Measurements from ENCODE around the gene PIEZO2.

PIEZO2 gene

GRCh38 chr18:11162889-11163288, 13.5 kb upstream of the PIEZO2 start:
- POLR2A ChIA-PET = no interaction called here
- CTCF ChIA-PET = interaction anchor here (0.9 to 2.4 kb wide), 4 partner anchors 9 to 356 kb away, joined by 3 to 9 read pairs (median 4); no protein-coding TSS in a partner anchor

GRCh38 chr18:11162462-11162861, 13.1 kb upstream of the PIEZO2 start:
- POLR2A ChIA-PET = no interaction called here
- Histone ChIP-seq H3K4me1 (ENCODE audit: control insufficient read depth, insufficient read depth, low read length) (no peaks in the 10 kb centered on the region), H3K27ac (ENCODE audit: extremely low read depth, low read depth, low read length) (no peak overlapping the region), H3K4me3 (ENCODE audit: low read depth, low read length) (no peak overlapping the region), H3K36me3 (ENCODE audit: control insufficient read depth in 2 of 2, insufficient read depth in 1 of 2, low read length in 2 of 2) (no peaks in the 10 kb centered on the region), H3K9me3 (ENCODE audit: control insufficient read depth, insufficient read depth, low read depth, low read length) (no peaks in the 10 kb centered on the region)
- CTCF ChIA-PET = interaction anchor here (0.7 to 2.4 kb wide), 3 partner anchors 311 to 576 kb away, joined by 3 to 9 read pairs (median 3); no protein-coding TSS in a partner anchor
- no peak for TF ChIP-seq ZNF548 (tag by site-specific recombination; IDR thresholded peaks at IDR 0.05)
- no peak for TF ChIP-seq ZNF549 (tag by site-specific recombination; IDR thresholded peaks at IDR 0.05)
- TF ChIP-seq ZBTB20 (tag by site-specific recombination; IDR thresholded peaks at IDR 0.05) = no peak
- TF ChIP-seq ZBTB8A (tag by site-specific recombination; IDR thresholded peaks at IDR 0.05) = no peak
- no peak for TF ChIP-seq REPIN1 (tag by site-specific recombination; IDR thresholded peaks at IDR 0.05; ENCODE audit: low read depth)
- TF ChIP-seq YY1 (tag by site-specific recombination; IDR thresholded peaks at IDR 0.05) = no peak
- TF ChIP-seq HIC1 (tag by site-specific recombination; IDR thresholded peaks at IDR 0.05) = no peak
- TF ChIP-seq ZNF26 (tag by site-specific recombination; IDR thresholded peaks at IDR 0.05) = no peak
- no peak for TF ChIP-seq ZNF37A (tag by site-specific recombination; IDR thresholded peaks at IDR 0.05)
- no peak for TF ChIP-seq GLIS1 (tag by site-specific recombination; IDR thresholded peaks at IDR 0.05)
- TF ChIP-seq ZNF449 (tag by site-specific recombination; IDR thresholded peaks at IDR 0.05) = no peak
- TF ChIP-seq SALL2 (tag by site-specific recombination; IDR thresholded peaks at IDR 0.05; ENCODE audit: borderline replicate concordance) = no peak

More at GRCh38 chr18:11162889-11163288, 13.5 kb upstream of the PIEZO2 start:
- Histone ChIP-seq H3K27ac (ENCODE audit: extremely low read depth, low read depth, low read length) (no peak overlapping the region), H3K9me3 (ENCODE audit: control insufficient read depth, insufficient read depth, low read depth, low read length) (no peaks in the 10 kb centered on the region), H3K36me3 (ENCODE audit: control insufficient read depth in 2 of 2, insufficient read depth in 1 of 2, low read length in 2 of 2) (no peaks in the 10 kb centered on the region), H3K4me1 (ENCODE audit: control insufficient read depth, insufficient read depth, low read length) (no peaks in the 10 kb centered on the region), H3K4me3 (ENCODE audit: low read depth, low read length) (no peak overlapping the region)
- TF ChIP-seq ZNF792 (tag by site-specific recombination; IDR thresholded peaks at IDR 0.05) = no peak

- TF ChIP-seq ZBTB8A (tag by site-specific recombination; IDR thresholded peaks at IDR 0.05) (no peak), REPIN1 (tag by site-specific recombination; IDR thresholded peaks at IDR 0.05; ENCODE audit: low read depth) (no peak), ZNF621 (tag by site-specific recombination; IDR thresholded peaks at IDR 0.05) (no peak), ZNF510 (tag by site-specific recombination; IDR thresholded peaks at IDR 0.05; ENCODE audit: insufficient replicate concordance) (no peak), ZSCAN23 (tag by site-specific recombination; IDR thresholded peaks at IDR 0.05) (no peak)
- CTCF ChIA-PET = interaction anchor here (0.6 to 3.3 kb wide), 5 partner anchors 119 to 600 kb away, joined by 3 to 16 read pairs (median 3); no protein-coding TSS in a partner anchor
- no peaks in the 10 kb centered on the region for H3K9me3 ChIP-seq (ENCODE audit: control insufficient read depth, insufficient read depth, low read depth, low read length)
- no peaks in the 10 kb centered on the region for H3K4me1 ChIP-seq (ENCODE audit: control insufficient read depth, insufficient read depth, low read length)
- H3K36me3 ChIP-seq (ENCODE audit: control insufficient read depth in 2 of 2, insufficient read depth in 1 of 2, low read length in 2 of 2) = no peaks in the 10 kb centered on the region
- POLR2A ChIA-PET = no interaction called here
- no peak overlapping the region for H3K27ac ChIP-seq (ENCODE audit: extremely low read depth, low read depth, low read length)
- H3K4me3 ChIP-seq (ENCODE audit: low read depth, low read length) = no peak overlapping the region
Observed at GRCh38 chr18:11160313-11160712, 10.9 kb upstream of the PIEZO2 start.
